ENCODE data around the gene FBXO47. TPM values are rescaled to one million over a fixed set of nuclear protein-coding genes. Genes with fewer than 3 reads are reported as not detected.
A peak's percentile ranks its signal among the peaks of the same experiment; 100 is the strongest.

The FBXO47 gene
- total and polyA plus RNA-seq, 9 of the 15 experiments (the other 6 are each of a cell fraction or from before 2014, with no cell fraction given) = not detected

DNA sequence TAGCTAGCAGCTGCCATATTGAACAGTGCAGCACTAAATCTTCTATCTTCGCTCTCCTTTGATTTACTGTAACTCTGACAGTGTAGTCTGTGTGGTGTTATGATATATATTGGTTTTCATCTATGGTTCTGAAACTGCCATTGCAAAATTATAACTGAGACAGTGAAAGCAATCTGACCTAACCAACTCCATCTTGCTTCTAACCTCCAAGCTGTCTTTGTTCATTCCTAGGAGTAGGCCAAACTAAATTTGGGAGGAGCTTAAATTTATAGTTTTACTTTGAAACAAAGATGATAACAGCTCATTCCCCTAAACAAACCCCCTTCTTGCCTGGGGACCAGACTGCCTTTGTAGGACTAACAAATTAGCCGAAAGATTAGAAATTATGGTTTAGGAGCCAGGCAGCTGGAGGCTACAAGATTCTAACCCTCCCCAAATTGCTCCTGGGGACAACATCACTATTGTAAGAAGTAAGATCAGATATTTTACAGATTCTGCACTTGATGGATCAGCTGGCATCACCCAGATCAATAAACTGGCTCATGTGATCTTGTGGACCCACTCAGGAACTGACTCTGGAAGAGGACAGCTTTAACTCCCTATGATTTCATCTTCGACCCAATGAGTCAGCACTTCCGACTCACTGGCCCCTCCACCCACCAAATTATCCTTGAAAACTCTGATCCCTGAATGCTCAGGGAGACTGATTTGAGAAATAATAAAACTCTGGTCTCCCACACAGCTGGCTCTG is 47.0 kb upstream of the FBXO47 start (continued):
- TF ChIP-seq, protein P1, sequence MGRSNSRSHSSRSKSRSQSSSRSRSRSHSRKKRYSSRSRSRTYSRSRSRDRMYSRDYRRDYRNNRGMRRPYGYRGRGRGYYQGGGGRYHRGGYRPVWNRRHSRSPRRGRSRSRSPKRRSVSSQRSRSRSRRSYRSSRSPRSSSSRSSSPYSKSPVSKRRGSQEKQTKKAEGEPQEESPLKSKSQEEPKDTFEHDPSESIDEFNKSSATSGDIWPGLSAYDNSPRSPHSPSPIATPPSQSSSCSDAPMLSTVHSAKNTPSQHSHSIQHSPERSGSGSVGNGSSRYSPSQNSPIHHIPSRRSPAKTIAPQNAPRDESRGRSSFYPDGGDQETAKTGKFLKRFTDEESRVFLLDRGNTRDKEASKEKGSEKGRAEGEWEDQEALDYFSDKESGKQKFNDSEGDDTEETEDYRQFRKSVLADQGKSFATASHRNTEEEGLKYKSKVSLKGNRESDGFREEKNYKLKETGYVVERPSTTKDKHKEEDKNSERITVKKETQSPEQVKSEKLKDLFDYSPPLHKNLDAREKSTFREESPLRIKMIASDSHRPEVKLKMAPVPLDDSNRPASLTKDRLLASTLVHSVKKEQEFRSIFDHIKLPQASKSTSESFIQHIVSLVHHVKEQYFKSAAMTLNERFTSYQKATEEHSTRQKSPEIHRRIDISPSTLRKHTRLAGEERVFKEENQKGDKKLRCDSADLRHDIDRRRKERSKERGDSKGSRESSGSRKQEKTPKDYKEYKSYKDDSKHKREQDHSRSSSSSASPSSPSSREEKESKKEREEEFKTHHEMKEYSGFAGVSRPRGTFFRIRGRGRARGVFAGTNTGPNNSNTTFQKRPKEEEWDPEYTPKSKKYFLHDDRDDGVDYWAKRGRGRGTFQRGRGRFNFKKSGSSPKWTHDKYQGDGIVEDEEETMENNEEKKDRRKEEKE (IDR thresholded peaks at IDR 0.05; ENCODE audit: borderline replicate concordance in 1 of 2, control insufficient read depth in 1 of 2, low read depth in 2 of 2, low read length in 1 of 2) = no peak
- TF ChIP-seq ETV6 (IDR thresholded peaks at IDR 0.05; ENCODE audit: borderline replicate concordance in 1 of 2, low read depth in 2 of 2, low read length in 1 of 2) = no peak
- no peak for TF ChIP-seq ETV6 (CRISPR knock-in tag; IDR thresholded peaks at IDR 0.05; ENCODE audit: borderline replicate concordance)
- no peak for TF ChIP-seq SRSF3 (IDR thresholded peaks at IDR 0.05; ENCODE audit: insufficient read depth, low read length)
- peak; percentile 77 for TF ChIP-seq ZNF324 (CRISPR knock-in tag; IDR thresholded peaks at IDR 0.05)
- TF ChIP-seq ESRRB (CRISPR knock-in tag; IDR thresholded peaks at IDR 0.05; ENCODE audit: borderline replicate concordance) = peak; percentile 76; the same call in 1 of the 2 replicates
- no peak for TF ChIP-seq TCF3 (CRISPR knock-in tag; IDR thresholded peaks at IDR 0.05)
- peak; percentile 56; the same call in 1 of the 2 replicates for TF ChIP-seq EP300 (IDR thresholded peaks at IDR 0.05; ENCODE audit: low read length)
- TF ChIP-seq, protein P2, sequence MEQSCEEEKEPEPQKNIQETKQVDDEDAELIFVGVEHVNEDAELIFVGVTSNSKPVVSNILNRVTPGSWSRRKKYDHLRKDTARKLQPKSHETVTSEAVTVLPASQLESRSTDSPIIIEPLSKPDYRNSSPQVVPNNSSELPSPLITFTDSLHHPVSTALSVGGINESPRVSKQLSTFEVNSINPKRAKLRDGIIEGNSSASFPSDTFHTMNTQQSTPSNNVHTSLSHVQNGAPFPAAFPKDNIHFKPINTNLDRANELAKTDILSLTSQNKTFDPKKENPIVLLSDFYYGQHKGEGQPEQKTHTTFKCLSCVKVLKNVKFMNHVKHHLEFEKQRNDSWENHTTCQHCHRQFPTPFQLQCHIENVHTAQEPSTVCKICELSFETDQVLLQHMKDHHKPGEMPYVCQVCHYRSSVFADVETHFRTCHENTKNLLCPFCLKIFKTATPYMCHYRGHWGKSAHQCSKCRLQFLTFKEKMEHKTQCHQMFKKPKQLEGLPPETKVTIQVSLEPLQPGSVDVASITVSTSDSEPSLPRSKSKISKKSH (CRISPR knock-in tag; IDR thresholded peaks at IDR 0.05) = peak; percentile 93
- TF ChIP-seq, protein P3, sequence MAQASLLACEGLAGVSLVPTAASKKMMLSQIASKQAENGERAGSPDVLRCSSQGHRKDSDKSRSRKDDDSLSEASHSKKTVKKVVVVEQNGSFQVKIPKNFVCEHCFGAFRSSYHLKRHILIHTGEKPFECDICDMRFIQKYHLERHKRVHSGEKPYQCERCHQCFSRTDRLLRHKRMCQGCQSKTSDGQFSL (CRISPR knock-in tag; IDR thresholded peaks at IDR 0.05) = no peak
- TF ChIP-seq, protein P3 (tag; IDR thresholded peaks at IDR 0.05) = peak; percentile 15 to 98; a peak in 2 of 4 replicates
- no peak for TF ChIP-seq MCM7 (IDR thresholded peaks at IDR 0.05)
- TF ChIP-seq, protein P4, sequence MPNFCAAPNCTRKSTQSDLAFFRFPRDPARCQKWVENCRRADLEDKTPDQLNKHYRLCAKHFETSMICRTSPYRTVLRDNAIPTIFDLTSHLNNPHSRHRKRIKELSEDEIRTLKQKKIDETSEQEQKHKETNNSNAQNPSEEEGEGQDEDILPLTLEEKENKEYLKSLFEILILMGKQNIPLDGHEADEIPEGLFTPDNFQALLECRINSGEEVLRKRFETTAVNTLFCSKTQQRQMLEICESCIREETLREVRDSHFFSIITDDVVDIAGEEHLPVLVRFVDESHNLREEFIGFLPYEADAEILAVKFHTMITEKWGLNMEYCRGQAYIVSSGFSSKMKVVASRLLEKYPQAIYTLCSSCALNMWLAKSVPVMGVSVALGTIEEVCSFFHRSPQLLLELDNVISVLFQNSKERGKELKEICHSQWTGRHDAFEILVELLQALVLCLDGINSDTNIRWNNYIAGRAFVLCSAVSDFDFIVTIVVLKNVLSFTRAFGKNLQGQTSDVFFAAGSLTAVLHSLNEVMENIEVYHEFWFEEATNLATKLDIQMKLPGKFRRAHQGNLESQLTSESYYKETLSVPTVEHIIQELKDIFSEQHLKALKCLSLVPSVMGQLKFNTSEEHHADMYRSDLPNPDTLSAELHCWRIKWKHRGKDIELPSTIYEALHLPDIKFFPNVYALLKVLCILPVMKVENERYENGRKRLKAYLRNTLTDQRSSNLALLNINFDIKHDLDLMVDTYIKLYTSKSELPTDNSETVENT (CRISPR knock-in tag; IDR thresholded peaks at IDR 0.05) = no peak
- TF ChIP-seq KLF13 (tag; IDR thresholded peaks at IDR 0.05; ENCODE audit: borderline replicate concordance, low read depth) = peak; percentile 93
- no peak for TF ChIP-seq PRMT5 (CRISPR knock-in tag; IDR thresholded peaks at IDR 0.05)
- peak; percentile 98 for TF ChIP-seq BACH1 (tag; IDR thresholded peaks at IDR 0.05)
- TF ChIP-seq RBM14 (IDR thresholded peaks at IDR 0.05; ENCODE audit: borderline replicate concordance, insufficient read depth, low read depth, low read length) = no peak
- TF ChIP-seq OTX1 (CRISPR knock-in tag; IDR thresholded peaks at IDR 0.05) = peak; percentile 95

Data from K562 (cell line).